Esophagus muscularis mucosa (tissue), 4 donors: ENCODE data around the gene SLC9A5. TPM values are rescaled to one million over a fixed set of nuclear protein-coding genes. Genes with fewer than 3 reads are reported as not detected.
A peak's percentile ranks its signal among the peaks of the same experiment; 100 is the strongest.

Source experiments
- DNase-seq: peaks from one replicate; pipeline ENCODE4 v3.0.0-alpha.2; 2017; ENCODE audit errors: extremely low spot score
- H3K27ac ChIP-seq, 4 donors: fragments of 200-600 bp; sonication (generic); replicated peaks in 1 of 4; 1 replicate in 3 of 4; 2 replicates in 1 of 4; pipeline ENCODE4 v1.5.1; 2016 to 2019; ENCODE audit warnings: mild to moderate bottlenecking in 1 of 4
- H3K27me3 ChIP-seq, 4 donors: fragments of 200-600 bp; sonication (generic); one replicate each; pipeline versions ENCODE4 v1.5.1 to v1.6.0; 2016 to 2019
- H3K36me3 ChIP-seq, 4 donors: fragments of 200-600 bp; sonication (generic); one replicate each; pipeline ENCODE4 v1.5.1; 2016 to 2019
- H3K4me1 ChIP-seq, 4 donors: fragments of 200-600 bp; sonication (generic); one replicate each; pipeline ENCODE4 v1.5.1; 2016 to 2019
- H3K4me3 ChIP-seq, 4 donors: fragments of 200-600 bp; sonication (generic); 1 replicate in 2 of 4; 2 replicates in 2 of 4; pipeline ENCODE4 v1.5.1; 2016 to 2019; ENCODE audit warnings: mild to moderate bottlenecking in 4 of 4, moderate library complexity in 1 of 4
- H3K9me3 ChIP-seq, 4 donors: fragments of 200-600 bp; sonication (generic); 1 replicate in 3 of 4; 2 replicates in 1 of 4; pipeline ENCODE4 v1.5.1; 2016 to 2019
- CTCF ChIP-seq, 3 experiments: fragments of 200-600 bp in 2 of 3; fragments of 450-650 bp in 1 of 3; sonication (generic) in 2 of 3; IDR thresholded peaks; one replicate each; pipeline ENCODE4 v1.5.1; 2017 to 2019; ENCODE audit warnings: antibody characterized with exemption in 3 of 3, mild to moderate bottlenecking in 2 of 3, moderate library complexity in 1 of 3
- EP300 ChIP-seq: sonication (generic); formaldehyde crosslinking; IDR thresholded peaks from one replicate; pipeline ENCODE4 v1.6.1; 2017; ENCODE audit warnings: antibody characterized with exemption
- POLR2A ChIP-seq: fragments of 450-650 bp; IDR thresholded peaks from one replicate; pipeline ENCODE4 v1.6.1; 2017; ENCODE audit warnings: antibody characterized with exemption, moderate library complexity, mild to moderate bottlenecking, low read depth
- POLR2AphosphoS5 ChIP-seq, 2 donors: sonication (generic); formaldehyde crosslinking; IDR thresholded peaks; one replicate each; pipeline ENCODE4 v1.6.1; 2017; ENCODE audit warnings: antibody characterized with exemption in 2 of 2
- WGBS: methylation state at CpG from one replicate; pipeline ENCODE4 v1.1.5; 2018; 5-methylcytosine and 5-hydroxymethylcytosine counted together
- intact Hi-C: fragments of 100-400 bp; cut with DNase I; formaldehyde crosslinking; loops from one replicate; pipeline ENCODE4 v1.15.1; 2023
- total RNA-seq, 4 donors: library from RNA; depleted of rRNA; stranded (reverse); fragments of >200 nt; gene quantifications; one replicate each; pipeline versions ENCODE4 v1.1.0 to v1.2.1, GENCODE V29; 2016

The SLC9A5 gene
- total RNA-seq, 4 donors from 2014 or later, result 0.13 to 0.69 (median 0.37) TPM

- intact Hi-C loops, result no loop called here
- Histone ChIP-seq H3K4me1 (peaks cover 69 to 81% (median 74%) of the 10 kb centered on the region in 4 donors), H3K27me3 (peaks cover 0 to 28% (median 6%) of the 10 kb centered on the region in 4 donors), H3K4me3 (peak overlapping the region; percentile 70 to 75 (median 74)), H3K36me3 (no peaks in the 10 kb centered on the region), H3K9me3 (no peaks in the 10 kb centered on the region), H3K27ac (peak overlapping the region; percentile 81 to 88 (median 84))
- TF ChIP-seq CTCF (IDR thresholded peaks at IDR 0.05) (peak; percentile 20 to 33 (median 28)), POLR2A (peak; percentile 21), POLR2AphosphoS5 (IDR thresholded peaks at IDR 0.05) (peak; percentile 57 to 58), EP300 (no peak)
- WGBS, result 0% methylated on average over 22 of the region's 48 CpGs
- no peak for DNase-seq
Observed at GRCh38 chr16:67246081-67246755, 2.6 kb upstream of the SLC9A5 start.

- no peaks in the 10 kb centered on the region for H3K9me3 ChIP-seq
- peaks cover 63 to 76% (median 69%) of the 10 kb centered on the region in 4 donors for H3K4me1 ChIP-seq
- WGBS, result 0% methylated on average over 14 of the region's 26 CpGs
- no peak for DNase-seq
- intact Hi-C loops, result no loop called here
- TF ChIP-seq EP300 (no peak), POLR2A (peak; percentile 23), POLR2AphosphoS5 (IDR thresholded peaks at IDR 0.05) (no peak), CTCF (IDR thresholded peaks at IDR 0.05) (no peak)
- no peaks in the 10 kb centered on the region for H3K36me3 ChIP-seq
- H3K4me3 ChIP-seq, result peak overlapping the region; percentile 70 to 75 (median 74)
- peak overlapping the region; percentile 81 to 88 (median 84) for H3K27ac ChIP-seq
- H3K27me3 ChIP-seq, result peaks cover 0 to 33% (median 7%) of the 10 kb centered on the region in 4 donors
Observed at GRCh38 chr16:67246756-67247191, 2.0 kb upstream of the SLC9A5 start.

- intact Hi-C loops, result no loop called here
- peak within 1 kb of the TSS; percentile 81 to 88 (median 84) for H3K27ac ChIP-seq
Observed at GRCh38 chr16:67247192-67248072, 1.3 kb upstream of the SLC9A5 start, which contains the start of gene FHOD1. FHOD1 (minus strand) TSS chr16:67247481; CDS start chr16:67247410, 71 bp downstream.

GRCh38 chr16:67248073-67248400, 742 bp upstream of the SLC9A5 start:
- peak overlapping the region; percentile 70 to 75 (median 74) for H3K4me3 ChIP-seq
- intact Hi-C loops, result no loop called here
- peaks cover 0 to 44% (median 7%) of the 10 kb centered on the region in 4 donors for H3K27me3 ChIP-seq
- no peak for TF ChIP-seq POLR2AphosphoS5 (IDR thresholded peaks at IDR 0.05)
- TF ChIP-seq POLR2A, result no peak
- no peak for TF ChIP-seq EP300
- no peak for TF ChIP-seq CTCF (IDR thresholded peaks at IDR 0.05)
- no peak for DNase-seq
- H3K27ac ChIP-seq, result peak overlapping the region in 3 of 4 donors; percentile 81 to 87 (median 82)
- 1% methylated on average over 7 of the region's 7 CpGs for WGBS
- no peaks in the 10 kb centered on the region for H3K36me3 ChIP-seq
- H3K4me1 ChIP-seq, result peaks cover 50 to 65% (median 58%) of the 10 kb centered on the region in 4 donors
- H3K9me3 ChIP-seq, result no peaks in the 10 kb centered on the region

More at GRCh38 chr16:67247192-67248072, 1.3 kb upstream of the SLC9A5 start, which contains the start of gene FHOD1:
- H3K36me3 ChIP-seq, result no peaks in the 10 kb centered on the region
- no peaks in the 10 kb centered on the region for H3K9me3 ChIP-seq
- TF ChIP-seq EP300 (no peak), CTCF (IDR thresholded peaks at IDR 0.05) (peak in 1 of 3 experiments; percentile 7), POLR2AphosphoS5 (IDR thresholded peaks at IDR 0.05) (peak; percentile 86 to 92), POLR2A (peak; percentile 64)
- peaks cover 0 to 39% (median 7%) of the 10 kb centered on the region in 4 donors for H3K27me3 ChIP-seq
- H3K4me3 ChIP-seq, result peak within 1 kb of the TSS; percentile 70 to 75 (median 74)
- peak; percentile 99 for DNase-seq
- peaks cover 56 to 69% (median 63%) of the 10 kb centered on the region in 4 donors for H3K4me1 ChIP-seq
- WGBS, result under 1% methylated on average over 26 of the region's 60 CpGs
